Keratinocyte (primary cell): ENCODE data around the gene NRN1L. TPM values are rescaled to one million over a fixed set of nuclear protein-coding genes. Genes with fewer than 3 reads are reported as not detected.

Experiments
- DNase-seq: peaks from one replicate; pipeline ENCODE4 v3.0.0-alpha.2; 2011; ENCODE audit warnings: low read depth, missing footprints, low spot score
- FAIRE-seq: peaks from 2 replicates; lab custom pipeline; 2011; peaks lifted over from hg19 to GRCh38; lab: Jason Lieb, UNC
- H2AFZ ChIP-seq: 2 replicates; pipeline ENCODE4 v1.6.0; 2012; ENCODE audit warnings: low read length, control low read depth, inconsistent platforms; ENCODE audit not compliant: control insufficient read depth
- H3K27ac ChIP-seq: 2 replicates; pipeline ENCODE4 v1.5.1; 2011; ENCODE audit warnings: low read length; ENCODE audit not compliant: control insufficient read depth, insufficient read depth
- H3K27me3 ChIP-seq: 3 replicates; pipeline ENCODE4 v1.6.0; 2011; ENCODE audit warnings: low read length; ENCODE audit not compliant: control insufficient read depth, insufficient read depth; ENCODE audit errors: extremely low read depth
- H3K36me3 ChIP-seq, 2 experiments: 2 replicates in 1 of 2; 3 replicates in 1 of 2; pipeline ENCODE4 v1.5.1; 2011; ENCODE audit warnings: low read length in 2 of 2, mild to moderate bottlenecking in 1 of 2; ENCODE audit not compliant: control insufficient read depth in 2 of 2, insufficient read depth in 2 of 2; ENCODE audit errors: extremely low read depth in 1 of 2
- H3K4me1 ChIP-seq: 3 replicates; pipeline ENCODE4 v1.5.1; 2011; ENCODE audit warnings: low read length; ENCODE audit not compliant: control insufficient read depth, insufficient read depth; ENCODE audit errors: extremely low read depth
- H3K4me2 ChIP-seq: 3 replicates; pipeline ENCODE4 v1.6.0; 2011; ENCODE audit warnings: low read depth, low read length; ENCODE audit not compliant: control insufficient read depth, insufficient read depth; ENCODE audit errors: extremely low read depth
- H3K4me3 ChIP-seq, 3 experiments: fragments of 200-600 bp in 1 of 3; sonication (generic) in 1 of 3; 2 replicates in 2 of 3; 3 replicates in 1 of 3; pipeline ENCODE4 v1.5.1; 2011 to 2016; ENCODE audit warnings: low read length in 3 of 3, mild to moderate bottlenecking in 3 of 3, control low read depth in 2 of 3, inconsistent platforms in 1 of 3, low read depth in 1 of 3, mixed read lengths in 1 of 3, mixed run types in 1 of 3, moderate library complexity in 1 of 3; ENCODE audit not compliant: control insufficient read depth in 2 of 3, insufficient read depth in 2 of 3; ENCODE audit errors: extremely low read depth in 1 of 3
- H3K79me2 ChIP-seq: 2 replicates; pipeline ENCODE4 v1.6.0; 2012; ENCODE audit warnings: low read length; ENCODE audit not compliant: control insufficient read depth, insufficient read depth
- H3K9ac ChIP-seq: 3 replicates; pipeline ENCODE4 v1.6.0; 2011; ENCODE audit warnings: low read length; ENCODE audit not compliant: control insufficient read depth, insufficient read depth; ENCODE audit errors: extremely low read depth
- H3K9me1 ChIP-seq: 3 replicates; pipeline ENCODE4 v1.6.0; 2011; ENCODE audit warnings: low read length; ENCODE audit not compliant: control insufficient read depth, insufficient read depth; ENCODE audit errors: extremely low read depth
- H3K9me3 ChIP-seq: 2 replicates; pipeline ENCODE4 v1.5.1; 2012; ENCODE audit warnings: low read depth, low read length; ENCODE audit not compliant: control insufficient read depth
- H4K20me1 ChIP-seq: 3 replicates; pipeline ENCODE4 v1.6.0; 2011; ENCODE audit warnings: low read length; ENCODE audit not compliant: control insufficient read depth, insufficient read depth; ENCODE audit errors: extremely low read depth
- EZH2 ChIP-seq: IDR thresholded peaks from one replicate; pipeline ENCODE4 v1.6.1; 2012; ENCODE audit warnings: inconsistent platforms, mild to moderate bottlenecking, low read length, moderate library complexity
- dilution Hi-C: fragments of 300-500 bp; cut with MboI; formaldehyde crosslinking; loops from one replicate; pipeline ENCODE4 v1.7.0; 2020; ENCODE audit warnings: low sequenced_read_pairs; ENCODE audit not compliant: extremely low pct_ligation_motif_present
- polyA plus RNA-seq, 5 experiments: library from polyadenylated mRNA; depleted of rRNA in 3 of 5; stranded (reverse) in 3 of 5; stranded (forward) in 1 of 5; unstranded in 1 of 5; fragments of >200 nt; gene quantifications; 1 replicate in 1 of 5; 2 replicates in 3 of 5; 3 replicates in 1 of 5; pipeline versions ENCODE4 v1.2.1 to v1.2.3, GENCODE V29; 2011 to 2012; ENCODE audit warnings: missing spikeins in 2 of 5, low read depth in 1 of 5, low replicate concordance in 1 of 5
- TF ChIP-seq, protein P1 (sequence below), 3 experiments: IDR thresholded peaks in 1 of 3; conservative IDR thresholded peaks in 1 of 3; optimal IDR thresholded peaks in 1 of 3; 2 replicates in 2 of 3; 3 replicates in 1 of 3; pipeline versions ENCODE3 to v1.5.1; 2011; ENCODE audit warnings: low read length in 3 of 3, mild to moderate bottlenecking in 3 of 3, moderate library complexity in 2 of 3, control low read depth in 1 of 3, inconsistent platforms in 1 of 3; ENCODE audit not compliant: insufficient read depth in 2 of 3; ENCODE audit errors: extremely low read depth in 1 of 3

NRN1L gene
- polyA plus RNA-seq, 1 donor (not counting 4 experiments of a cell fraction or from before 2014, with no cell fraction given): not detected

DNA sequence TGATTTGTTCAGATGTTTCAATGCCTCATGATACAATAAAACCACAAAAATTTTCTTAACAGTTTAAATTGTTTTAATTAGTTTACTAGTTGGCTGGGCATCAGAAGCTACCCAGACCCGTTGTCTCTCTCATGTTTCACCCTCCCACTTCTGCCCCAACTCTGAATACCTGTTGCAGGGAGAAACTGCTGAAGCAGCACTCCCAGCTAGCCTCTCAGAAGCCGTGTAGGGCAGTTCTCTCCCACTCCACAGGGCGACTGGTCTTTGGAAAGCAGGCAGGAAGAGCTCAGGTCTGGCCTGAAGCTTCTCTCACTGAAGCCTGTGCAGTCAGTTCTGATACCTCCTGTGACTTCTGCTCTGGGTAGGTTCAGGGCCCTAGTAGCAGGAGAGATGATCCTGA is 13.4 kb upstream of the NRN1L start:
- H3K27me3 ChIP-seq: no peaks in the 10 kb centered on the region

DNA sequence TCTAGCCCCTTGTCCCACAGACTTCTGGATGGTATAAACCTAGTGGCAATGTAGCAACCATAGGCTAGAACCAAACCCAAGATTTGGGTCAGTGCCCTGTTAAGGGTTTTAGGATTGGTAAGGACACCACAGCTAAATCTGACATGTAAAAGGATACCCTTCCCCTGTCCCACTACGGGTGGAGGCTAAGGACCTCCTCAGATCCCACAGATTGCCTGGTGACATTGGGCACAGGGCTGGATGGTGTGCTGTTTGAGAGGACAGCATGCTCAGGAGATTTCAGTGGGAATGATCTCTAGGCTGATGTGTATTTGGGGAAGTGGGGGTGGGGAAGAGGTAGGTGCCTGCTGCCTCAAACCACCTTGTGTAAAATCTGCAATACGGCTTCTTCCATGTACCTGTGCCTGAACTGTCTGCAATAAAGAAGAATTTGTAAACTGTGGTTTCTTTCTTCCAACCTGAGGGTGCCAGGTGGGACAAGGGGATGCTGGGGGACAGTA is 12.5 kb upstream of the NRN1L start:
- H3K4me1 ChIP-seq: peaks cover 29% of the 10 kb centered on the region
- H3K79me2 ChIP-seq: peaks cover 28% of the 10 kb centered on the region
- H3K27me3 ChIP-seq: no peaks in the 10 kb centered on the region
- FAIRE-seq (no peak), DNase-seq (no peak)
- H3K4me2 ChIP-seq: peak overlapping the region; percentile 84
- TF ChIP-seq, protein P1, sequence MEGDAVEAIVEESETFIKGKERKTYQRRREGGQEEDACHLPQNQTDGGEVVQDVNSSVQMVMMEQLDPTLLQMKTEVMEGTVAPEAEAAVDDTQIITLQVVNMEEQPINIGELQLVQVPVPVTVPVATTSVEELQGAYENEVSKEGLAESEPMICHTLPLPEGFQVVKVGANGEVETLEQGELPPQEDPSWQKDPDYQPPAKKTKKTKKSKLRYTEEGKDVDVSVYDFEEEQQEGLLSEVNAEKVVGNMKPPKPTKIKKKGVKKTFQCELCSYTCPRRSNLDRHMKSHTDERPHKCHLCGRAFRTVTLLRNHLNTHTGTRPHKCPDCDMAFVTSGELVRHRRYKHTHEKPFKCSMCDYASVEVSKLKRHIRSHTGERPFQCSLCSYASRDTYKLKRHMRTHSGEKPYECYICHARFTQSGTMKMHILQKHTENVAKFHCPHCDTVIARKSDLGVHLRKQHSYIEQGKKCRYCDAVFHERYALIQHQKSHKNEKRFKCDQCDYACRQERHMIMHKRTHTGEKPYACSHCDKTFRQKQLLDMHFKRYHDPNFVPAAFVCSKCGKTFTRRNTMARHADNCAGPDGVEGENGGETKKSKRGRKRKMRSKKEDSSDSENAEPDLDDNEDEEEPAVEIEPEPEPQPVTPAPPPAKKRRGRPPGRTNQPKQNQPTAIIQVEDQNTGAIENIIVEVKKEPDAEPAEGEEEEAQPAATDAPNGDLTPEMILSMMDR (optimal IDR thresholded peaks at IDR 0.05 in 1 of 3, IDR thresholded peaks at IDR 0.05 in 1 of 3, conservative IDR thresholded peaks at IDR 0.05 in 1 of 3; ENCODE audit: extremely low read depth in 1 of 3, insufficient read depth in 2 of 3, low read length in 3 of 3): no peak
- no peak for TF ChIP-seq EZH2
- peak overlapping the region; percentile 93 for H3K9ac ChIP-seq
- no peak overlapping the region for H2AFZ ChIP-seq
- H3K36me3 ChIP-seq: peaks cover 34 to 47% of the 10 kb centered on the region in 2 experiments
- no peaks in the 10 kb centered on the region for H3K9me3 ChIP-seq
- peak overlapping the region in 1 of 3 experiments; percentile 97 for H3K4me3 ChIP-seq
- dilution Hi-C loops: no loop called here
- H3K9me1 ChIP-seq: no peaks in the 10 kb centered on the region
- H3K27ac ChIP-seq: peak overlapping the region; percentile 65
- H4K20me1 ChIP-seq: peaks cover 4% of the 10 kb centered on the region

More for the DNA sequence above, 13.4 kb upstream of the NRN1L start:
- FAIRE-seq: no peak
- Histone ChIP-seq H3K9me1 (no peaks in the 10 kb centered on the region), H3K4me2 (no peak overlapping the region), H3K79me2 (peaks cover 28% of the 10 kb centered on the region), H3K9me3 (no peaks in the 10 kb centered on the region), H3K4me1 (peaks cover 29% of the 10 kb centered on the region), H2AFZ (no peak overlapping the region), H3K27ac (no peak overlapping the region), H4K20me1 (peaks cover 4% of the 10 kb centered on the region), H3K4me3 (no peak overlapping the region), H3K9ac (no peak overlapping the region), H3K36me3 (peaks cover 29 to 43% of the 10 kb centered on the region in 2 experiments)
- dilution Hi-C loops: no loop called here
- no peak for DNase-seq
- no peak for TF ChIP-seq EZH2
- TF ChIP-seq, protein P1 (optimal IDR thresholded peaks at IDR 0.05 in 1 of 3, IDR thresholded peaks at IDR 0.05 in 1 of 3, conservative IDR thresholded peaks at IDR 0.05 in 1 of 3; ENCODE audit: extremely low read depth in 1 of 3, insufficient read depth in 2 of 3, low read length in 3 of 3): no peak
